Activated naive CD4-positive, alpha-beta T cell (primary cell): Measurements from ENCODE around the gene FEM1A.
"Not testable (repeated sequence)": the region's sequence is repeated elsewhere in the genome, so short reads cannot be mapped to it uniquely, and the experiment has no call there.

Experiments used
- DNase-seq, 4 experiments: peaks; one replicate each; lab custom pipeline; 2025; lab: John Stamatoyannopoulos, UW

The FEM1A gene

GRCh38 chr19:4814625-4815425 is 23.3 kb downstream of the FEM1A start:
- no peak for DNase-seq

- DNase-seq, result peak; percentile 18 to 45 (median 42)
These were observed 24.1 kb downstream of the FEM1A start for GRCh38 chr19:4815426-4816201.

- no peak for DNase-seq
These were observed 24.8 kb downstream of the FEM1A start for GRCh38 chr19:4816202-4816949.

GRCh38 chr19:4816950-4817278 is 25.4 kb downstream of the FEM1A start:
- DNase-seq, result no peak

- DNase-seq, result no peak
These were observed 26.1 kb downstream of the FEM1A start for GRCh38 chr19:4817467-4818277.

DNA sequence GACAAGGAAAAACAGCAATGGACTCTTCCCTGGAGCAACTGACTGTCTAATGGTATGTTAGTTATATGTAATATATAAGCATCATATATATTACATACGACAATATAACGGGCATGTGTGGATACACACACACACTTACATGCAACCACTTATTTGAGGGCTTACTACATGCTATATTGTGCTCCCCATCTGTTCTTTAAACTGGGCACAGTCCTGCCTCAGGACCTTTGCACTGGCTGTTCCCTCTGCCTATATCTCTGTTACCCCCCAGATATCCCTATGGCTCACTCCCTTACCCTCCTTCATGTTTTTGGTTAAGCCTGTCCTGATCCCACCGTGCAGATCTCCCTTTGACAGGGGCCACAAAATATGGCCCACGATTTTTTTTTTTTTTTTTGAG is 29.7 kb downstream of the FEM1A start:
- DNase-seq, result no peak

- DNase-seq, result not testable (repeated sequence)
These were observed 30.8 kb downstream of the FEM1A start for GRCh38 chr19:4822354-4822753.

- no peak for DNase-seq
These were observed 32.0 kb downstream of the FEM1A start for GRCh38 chr19:4823577-4823976.

DNA sequence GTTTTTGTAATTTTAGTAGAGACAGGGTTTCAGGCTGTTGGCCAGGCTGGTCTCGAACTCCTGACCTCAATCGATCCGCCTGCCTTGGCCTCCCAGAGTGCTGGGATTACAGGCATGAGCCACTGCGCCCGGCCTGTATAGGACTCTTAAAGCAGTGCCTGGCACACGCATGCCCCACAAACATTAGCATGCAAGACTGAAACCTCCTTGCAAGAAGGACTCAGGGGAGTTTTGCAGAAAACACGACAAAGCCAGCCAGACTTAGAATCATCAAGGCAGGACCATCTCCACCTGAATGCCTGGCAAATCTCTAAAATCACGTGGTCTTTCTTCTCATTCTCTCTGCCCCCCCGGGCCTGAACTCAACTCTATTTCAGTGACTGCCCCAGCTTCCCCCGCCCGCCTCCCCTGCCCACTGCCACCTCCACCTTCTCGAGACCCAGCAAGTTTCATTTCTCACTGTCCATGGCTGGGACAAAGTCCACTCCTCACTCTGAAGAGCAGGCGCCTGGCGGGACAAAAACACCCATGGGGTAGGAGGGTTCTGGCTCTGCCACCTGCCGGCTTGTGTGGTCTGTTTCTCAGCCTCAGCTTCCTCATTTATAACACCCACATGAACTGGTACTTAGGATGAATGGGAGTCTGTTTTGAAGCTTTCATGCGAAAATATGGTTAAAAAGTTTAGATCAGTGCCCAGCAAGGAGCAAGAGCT is 37.6 kb downstream of the FEM1A start:
- no peak for DNase-seq

DNA sequence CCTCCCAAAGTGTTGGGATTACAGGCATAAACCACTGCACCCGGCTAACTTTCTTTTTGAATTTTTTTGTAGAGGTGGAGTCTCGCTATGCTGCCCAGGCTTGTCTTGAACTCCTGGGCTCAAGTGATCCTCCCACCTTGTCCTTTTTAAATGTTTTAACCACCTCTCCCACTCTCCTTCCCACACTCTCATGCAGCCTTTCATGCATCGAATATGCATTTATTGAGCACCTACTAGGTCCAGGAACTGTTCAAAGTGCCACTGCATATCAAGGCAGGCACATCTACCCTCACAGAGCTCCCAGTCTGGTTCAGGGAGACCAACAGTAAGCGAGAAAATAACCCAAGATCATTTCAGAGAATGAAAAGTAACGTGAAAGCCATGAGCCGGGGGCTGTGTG is 38.8 kb downstream of the FEM1A start:
- DNase-seq, result no peak

DNA sequence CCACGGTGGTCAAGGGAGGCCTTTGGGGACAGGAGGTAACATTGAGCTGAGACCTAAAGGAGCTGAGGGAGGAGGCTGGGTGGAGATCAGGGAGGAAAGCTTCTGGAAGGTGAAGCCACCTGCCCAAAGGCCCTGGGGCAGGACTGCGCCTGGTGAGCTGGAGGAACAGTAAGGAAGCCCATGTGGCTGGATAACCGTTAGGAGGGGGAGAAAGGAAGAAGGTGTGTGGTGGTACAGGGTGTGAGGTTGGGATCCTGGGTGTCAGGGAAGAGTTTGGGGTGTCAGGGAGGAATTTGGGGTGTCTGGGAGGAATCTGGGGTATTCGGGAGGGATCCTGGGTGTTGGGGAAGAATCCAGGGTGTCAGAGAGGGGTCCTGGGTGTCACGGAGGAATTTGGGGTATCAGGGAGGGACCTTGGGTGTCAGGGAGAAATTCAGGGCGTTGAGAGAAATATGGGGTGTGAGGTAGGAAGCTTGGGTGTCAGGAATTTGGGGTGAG is 39.3 kb downstream of the FEM1A start:
- DNase-seq, result no peak

DNA sequence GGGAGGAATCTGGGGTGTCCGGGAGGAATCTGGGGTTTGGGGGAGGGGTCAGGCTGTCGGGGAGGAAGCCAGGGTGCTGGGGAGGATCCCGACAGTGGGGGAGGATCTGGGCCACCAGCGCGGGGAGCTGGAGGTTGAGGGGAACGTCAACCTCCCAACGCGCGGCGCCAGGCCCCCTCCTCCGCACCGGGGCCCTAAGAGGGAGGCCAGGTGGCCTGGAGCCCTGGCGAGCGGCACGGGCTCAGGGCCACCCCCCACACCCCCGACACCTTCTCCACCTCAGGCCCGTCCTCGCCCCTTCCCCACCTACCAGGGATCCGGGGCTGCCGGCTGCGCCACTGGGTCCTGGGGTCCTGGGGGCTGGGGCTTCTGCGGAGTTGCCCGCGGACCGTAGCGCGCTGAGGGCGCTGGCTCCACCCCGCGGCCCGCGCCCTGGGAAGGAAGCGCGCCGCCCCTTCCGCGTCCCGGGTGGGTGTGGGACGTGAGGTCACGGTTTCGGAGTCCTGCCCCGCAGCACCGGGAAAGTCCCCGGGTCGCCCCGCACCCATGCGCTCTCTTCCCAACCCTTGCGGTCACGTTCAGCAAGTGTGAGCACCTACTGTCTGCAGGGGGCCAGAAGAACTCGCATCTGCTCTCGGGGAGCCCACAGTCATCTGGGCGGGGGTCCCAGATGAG is 39.9 kb downstream of the FEM1A start, which contains the start of gene TICAM1:
TSS of gene TICAM1 (minus strand) at position 409 of the 675 bp plus-strand sequence. CDS start 13,335 bp downstream, outside the sequence.
- DNase-seq, result peak; percentile 33 to 64 (median 42)

- not testable (repeated sequence) for DNase-seq
These were observed 40.4 kb downstream of the FEM1A start for GRCh38 chr19:4831979-4832340.

DNA sequence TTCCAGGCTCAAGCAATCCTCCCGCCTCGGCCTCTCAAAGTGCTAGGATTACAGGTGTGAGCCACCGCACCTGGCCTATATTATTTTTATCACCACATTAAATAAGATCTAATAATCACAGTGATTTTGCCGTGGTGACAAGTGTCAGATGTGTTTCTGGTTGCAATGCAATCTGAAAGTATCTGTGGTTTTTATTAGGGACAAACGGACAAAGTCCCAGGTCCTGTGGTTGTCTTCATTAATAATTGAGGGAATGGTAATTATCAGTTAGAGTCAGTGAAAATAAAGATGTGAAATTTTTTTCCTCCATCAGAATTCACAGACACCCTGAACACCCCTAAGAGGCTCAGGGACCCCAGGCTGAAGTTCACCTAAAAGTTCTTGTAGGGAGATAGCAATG is 41.2 kb downstream of the FEM1A start:
- no peak for DNase-seq

DNA sequence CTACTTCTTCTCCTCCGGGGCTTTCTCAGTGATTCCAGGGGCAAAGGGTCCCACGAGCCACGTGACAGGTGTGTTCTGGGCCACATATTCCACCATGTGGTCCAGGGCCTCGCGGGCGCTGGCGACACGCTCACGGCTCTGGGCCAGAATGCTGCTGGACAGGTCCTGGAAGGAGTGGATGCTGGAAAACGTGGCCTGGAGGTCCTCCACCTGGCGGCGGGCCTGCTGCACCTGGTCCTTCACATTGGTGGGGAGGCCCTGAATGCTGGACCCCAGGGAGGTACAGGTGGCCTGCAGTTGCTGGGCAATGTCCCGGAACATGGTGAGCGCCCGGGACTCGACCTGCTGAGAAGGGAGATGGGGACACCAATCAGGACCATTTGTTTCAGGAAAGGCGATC is 47.7 kb downstream of the FEM1A start:
- no peak for DNase-seq

DNA sequence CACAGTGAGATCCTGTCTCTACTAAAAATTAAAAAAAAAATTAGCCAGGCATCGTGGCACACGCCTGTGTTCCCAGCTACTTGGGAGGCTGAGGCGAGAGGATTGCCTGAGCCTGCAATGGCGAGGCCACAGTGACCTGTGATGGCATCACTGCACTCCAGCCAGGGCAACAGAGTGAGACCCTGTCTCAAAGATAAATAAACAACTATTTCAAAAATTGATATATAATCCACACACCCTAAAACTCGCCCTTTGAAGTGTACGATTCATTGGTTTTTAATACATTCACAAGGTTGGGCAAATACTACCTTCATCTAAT is 52.1 kb downstream of the FEM1A start:
- no peak for DNase-seq

DNA sequence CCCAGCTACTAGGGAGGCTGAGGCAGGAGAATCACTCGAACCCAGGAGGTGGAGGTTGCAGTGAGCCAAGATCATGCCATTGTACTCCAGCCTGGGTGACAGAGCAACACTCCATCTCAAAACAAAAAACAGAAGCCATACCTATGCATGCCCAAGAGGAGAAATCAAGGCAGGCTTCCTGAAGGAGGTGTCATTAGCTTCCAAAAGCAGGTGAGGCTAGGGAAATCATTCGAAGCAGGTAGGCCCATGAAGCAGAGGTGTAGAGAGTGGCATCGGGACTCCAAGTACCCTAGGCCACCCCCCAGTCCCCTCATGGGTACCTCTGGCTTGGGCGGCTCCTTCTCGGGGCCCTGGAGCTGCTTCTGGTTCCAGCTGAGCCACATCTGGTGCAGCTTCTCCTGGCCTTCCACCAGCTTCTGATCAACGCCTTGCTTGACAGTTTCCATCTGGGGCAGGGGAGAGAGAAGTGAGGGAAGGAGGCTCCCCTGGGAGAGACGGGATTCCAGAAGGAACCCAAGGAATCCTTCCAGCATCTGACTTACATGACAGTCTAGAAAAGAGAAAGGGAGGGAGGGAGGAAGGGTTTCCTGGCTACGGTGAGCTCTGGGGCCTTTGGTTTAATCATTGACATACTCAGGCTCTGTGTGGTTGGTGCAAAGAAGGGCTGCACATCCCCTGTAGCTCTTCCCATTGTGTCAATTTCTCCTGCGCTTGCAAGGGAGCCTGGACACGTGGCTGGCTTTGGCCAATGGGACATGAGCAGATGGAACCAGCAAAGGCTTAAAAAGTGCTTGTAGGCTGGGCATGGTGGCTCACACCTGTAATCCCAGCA is 53.0 kb downstream of the FEM1A start:
- no peak for DNase-seq

DNA sequence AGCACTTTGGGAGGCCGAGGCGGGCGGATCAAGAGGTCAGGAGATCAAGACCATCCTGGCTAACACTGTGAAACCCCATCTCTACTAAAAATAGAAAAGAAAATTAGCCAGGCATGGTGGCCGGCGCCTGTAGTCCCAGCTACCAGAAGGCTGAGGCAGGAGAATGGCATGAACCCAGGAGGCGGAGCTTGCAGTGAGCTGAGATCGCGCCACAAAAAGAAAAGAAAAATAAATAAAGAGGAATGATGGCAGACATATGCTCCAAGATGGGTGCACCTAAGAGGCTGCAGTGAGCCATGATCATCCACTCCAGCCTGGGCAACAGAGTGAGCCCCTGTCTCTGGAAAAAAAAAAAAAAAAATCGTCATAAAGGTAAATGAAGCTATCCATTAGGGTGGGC is 54.4 kb downstream of the FEM1A start:
- DNase-seq, result not testable (repeated sequence)

DNA sequence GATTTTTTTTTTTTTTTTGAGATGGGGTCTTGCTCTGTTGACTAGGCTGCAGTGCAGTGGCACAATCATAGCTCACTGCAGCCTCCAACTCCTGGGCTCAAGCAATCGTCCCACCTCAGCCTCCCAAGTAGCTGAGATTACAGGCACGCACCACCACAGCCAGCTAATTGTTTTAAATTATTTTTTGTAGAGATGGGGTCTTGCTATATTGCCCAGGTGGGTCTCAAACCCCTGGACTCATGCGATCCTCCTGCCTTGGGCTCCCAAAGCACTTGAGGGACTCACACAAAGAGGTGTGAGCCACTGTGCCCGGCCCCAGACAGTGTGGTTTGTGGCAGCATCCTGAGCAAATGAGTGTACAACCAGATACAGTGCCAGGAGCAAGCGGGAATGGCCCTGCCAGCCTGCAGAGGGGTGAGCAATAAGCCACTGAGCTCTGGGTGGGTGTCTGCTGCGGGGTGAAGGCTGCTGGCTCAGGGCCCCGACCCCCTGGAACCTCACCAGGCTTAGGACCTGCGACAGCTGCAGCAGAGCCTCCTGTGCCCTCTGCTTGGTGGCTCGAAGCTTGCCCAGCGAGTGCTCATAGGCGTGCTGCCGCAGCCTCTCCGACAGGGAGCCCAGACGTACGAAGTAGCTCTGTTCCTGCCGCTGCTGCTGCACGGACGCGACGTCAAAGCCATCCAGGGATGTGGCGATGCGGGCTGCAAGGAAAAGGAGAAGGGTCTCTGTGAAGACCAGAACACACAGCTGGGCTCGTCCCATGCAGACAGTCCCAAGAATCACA is 55.8 kb downstream of the FEM1A start:
- DNase-seq, result no peak
